Stimulated activated CD8-positive, alpha-beta memory T cell treated with anti-CD3 and anti-CD28 coated beads, Interleukin-12 subunit alpha, Interleukin-12 subunit beta, amount 100 ng/mL, for 24 hours (primary cell): ENCODE measurements around the gene TRAF2.

Experiments
- DNase-seq: peaks from one replicate; pipeline ENCODE4 v3.0.0-alpha.2; 2020; ENCODE audit errors: extremely low read depth

Gene TRAF2

GRCh38 chr9:136847088-136847825 is 39.1 kb upstream of the TRAF2 start:
- no peak for DNase-seq

GRCh38 chr9:136847826-136848392 is 38.4 kb upstream of the TRAF2 start:
- peak; percentile 59 for DNase-seq

GRCh38 chr9:136848393-136849037 is 37.8 kb upstream of the TRAF2 start:
- no peak for DNase-seq

DNA sequence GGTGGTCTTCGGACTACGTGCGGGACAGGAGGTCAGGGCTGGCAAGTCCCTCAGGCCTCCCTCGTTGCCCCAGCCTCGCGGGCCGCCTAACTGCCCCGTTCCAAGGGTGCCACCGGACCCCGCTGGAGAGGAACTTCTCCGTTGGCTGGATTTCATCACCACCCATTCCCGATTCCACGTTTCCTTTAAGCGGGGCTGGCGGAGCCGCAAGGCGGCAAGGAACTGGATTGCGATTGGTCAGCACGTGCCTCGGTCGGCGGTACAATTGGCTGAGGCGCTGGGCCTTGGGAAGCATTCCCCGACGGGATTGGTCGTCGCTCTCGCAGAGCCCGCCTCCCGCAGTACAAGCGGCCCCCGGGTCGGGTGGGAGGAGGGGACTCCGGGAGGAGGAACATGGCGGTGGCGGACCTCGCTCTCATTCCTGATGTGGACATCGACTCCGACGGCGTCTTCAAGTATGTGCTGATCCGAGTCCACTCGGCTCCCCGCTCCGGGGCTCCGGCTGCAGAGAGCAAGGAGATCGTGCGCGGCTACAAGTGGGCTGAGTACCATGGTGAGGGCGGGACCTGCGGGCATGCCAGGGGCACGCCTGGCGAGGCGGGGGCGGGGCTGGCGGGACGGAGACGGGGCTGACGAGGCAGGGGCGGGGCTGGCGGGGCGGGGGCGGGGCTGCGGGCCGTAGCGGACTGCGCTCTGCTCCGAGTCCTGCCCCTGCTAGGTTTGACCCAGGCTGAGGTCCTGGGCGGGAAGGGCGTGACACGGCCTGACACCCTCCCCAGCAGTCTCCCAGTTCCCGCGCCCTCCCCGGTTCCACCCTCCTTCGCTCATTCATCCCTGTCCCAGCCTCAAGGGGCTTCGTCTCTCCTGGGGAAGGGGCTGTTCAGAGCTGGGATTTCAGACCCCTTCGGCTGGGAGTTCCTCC is 37.0 kb upstream of the TRAF2 start, which contains the start of gene PHPT1:
Gene PHPT1 (plus strand): TSS at position 372 of the 922 bp plus-strand sequence. CDS start 22 bp downstream, at position 394.
- DNase-seq, result peak; percentile 87

DNA sequence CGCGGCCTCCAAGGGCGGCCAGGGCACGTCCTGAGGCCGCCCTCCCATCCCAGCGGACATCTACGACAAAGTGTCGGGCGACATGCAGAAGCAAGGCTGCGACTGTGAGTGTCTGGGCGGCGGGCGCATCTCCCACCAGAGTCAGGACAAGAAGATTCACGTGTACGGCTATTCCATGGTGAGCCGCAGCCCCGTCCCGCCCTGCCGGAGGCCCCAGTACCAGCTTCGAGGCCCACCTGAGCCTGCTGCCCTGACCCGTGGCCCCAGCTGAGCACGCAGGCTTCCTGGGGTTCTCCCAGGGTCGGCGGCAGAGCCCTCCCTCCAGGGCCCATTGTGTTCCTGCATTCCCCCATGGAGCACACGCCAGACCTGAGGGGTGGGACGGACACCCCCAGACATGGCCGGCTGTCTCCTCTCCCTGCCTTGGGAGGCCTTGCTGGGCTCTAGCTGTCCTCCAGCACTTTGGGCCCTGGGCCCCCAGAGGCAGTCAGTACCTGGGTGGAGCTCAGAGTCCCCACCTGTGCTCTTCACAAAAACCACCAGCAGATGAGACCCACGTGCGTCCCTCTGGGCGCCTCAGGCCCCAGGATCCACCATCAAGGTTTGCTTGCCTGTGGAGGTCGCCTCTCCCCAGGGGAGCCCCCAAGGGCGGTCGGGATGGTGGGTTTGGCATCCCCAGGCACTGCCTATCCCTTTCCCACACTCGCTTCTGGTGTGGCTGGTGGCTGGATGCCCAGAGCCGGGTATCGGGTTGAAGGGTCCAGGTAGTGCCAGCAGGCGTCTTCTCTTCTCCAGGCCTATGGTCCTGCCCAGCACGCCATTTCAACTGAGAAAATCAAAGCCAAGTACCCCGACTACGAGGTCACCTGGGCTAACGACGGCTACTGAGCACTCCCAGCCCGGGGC is 36.1 kb upstream of the TRAF2 start:
- no peak for DNase-seq

DNA sequence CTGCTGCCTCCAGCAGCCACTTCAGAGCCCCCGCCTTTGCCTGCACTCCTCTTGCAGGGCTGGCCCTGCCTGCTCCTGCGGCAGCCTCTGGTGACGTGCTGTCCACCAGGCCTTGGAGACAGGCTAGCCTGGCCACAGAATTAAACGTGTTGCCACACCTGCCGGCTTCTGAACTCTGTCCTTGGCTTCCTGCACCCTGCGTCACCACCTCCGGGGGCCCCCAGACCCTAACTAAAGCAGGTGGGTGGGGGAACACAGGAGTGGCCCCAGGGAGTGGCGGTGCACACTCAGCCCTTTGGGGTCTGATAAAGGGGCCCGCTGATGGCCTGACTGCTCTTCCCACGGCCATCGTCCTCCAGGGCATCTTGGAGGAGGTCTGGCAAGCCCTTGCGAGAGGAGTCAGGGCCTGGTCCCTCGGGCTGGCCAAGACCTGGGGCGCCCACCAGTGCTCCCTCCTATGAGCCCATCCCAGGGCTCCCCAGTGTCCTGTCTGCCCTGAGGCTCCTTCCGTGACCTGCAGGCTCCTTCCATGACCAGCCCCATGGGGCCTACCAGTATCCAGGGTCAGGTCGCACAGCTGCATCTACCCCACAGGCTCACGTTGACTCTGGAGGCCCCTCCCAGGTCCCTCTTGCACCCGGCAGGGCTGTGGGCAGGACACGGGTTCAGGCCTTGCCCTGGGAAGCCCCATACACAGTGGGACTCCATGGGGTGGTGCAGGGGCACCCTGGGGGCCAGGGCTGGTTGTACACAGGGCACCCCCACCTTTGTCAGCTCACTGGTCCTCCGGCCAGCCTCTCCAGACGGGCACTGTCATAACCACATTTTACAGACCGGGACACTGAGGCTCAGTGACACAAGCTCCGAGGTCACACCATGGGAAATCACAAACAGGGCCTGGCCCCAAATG is 35.2 kb upstream of the TRAF2 start:
- no peak for DNase-seq

DNA sequence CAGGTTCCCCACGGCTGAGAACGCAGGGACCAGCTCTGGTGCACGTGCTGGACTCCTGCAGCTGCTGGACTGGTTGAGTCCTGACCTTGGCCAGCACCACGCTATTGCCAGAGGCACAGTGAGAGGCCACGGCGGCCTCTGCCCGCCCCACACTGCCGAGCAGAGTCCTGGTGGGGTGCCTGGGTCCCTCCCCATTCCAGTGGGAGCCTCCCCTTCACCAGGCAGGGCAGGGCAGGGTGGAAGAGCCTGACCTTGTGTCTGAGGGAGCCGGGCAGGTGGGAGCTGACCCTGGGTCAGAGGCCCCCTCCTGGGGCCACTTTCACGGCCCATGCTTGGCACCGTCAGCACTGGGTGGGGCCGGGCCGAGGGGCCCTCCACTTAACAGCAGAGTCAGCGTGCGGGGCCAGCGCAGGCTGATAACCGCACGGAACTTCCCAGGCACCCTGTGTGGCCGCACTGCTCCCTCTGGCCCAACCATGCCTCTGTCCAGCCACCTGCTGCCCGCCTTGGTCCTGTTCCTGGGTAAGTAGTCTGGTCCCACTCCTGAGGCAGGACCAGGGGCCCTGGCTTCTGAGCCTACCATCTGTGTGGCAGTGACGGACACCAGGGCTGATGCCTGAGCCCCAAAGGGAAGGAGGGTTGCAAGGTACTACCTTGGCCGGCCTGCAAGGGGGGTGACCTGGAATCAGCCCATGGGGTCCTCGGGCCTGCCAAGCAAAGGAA is 34.2 kb upstream of the TRAF2 start, which contains the start of gene MAMDC4:
Gene MAMDC4 (plus strand): TSS at position 406 of the 723 bp plus-strand sequence. CDS start 71 bp downstream, at position 477.
- no peak for DNase-seq

- DNase-seq, result no peak
Observed at GRCh38 chr9:136852664-136853595, 33.4 kb upstream of the TRAF2 start.

DNA sequence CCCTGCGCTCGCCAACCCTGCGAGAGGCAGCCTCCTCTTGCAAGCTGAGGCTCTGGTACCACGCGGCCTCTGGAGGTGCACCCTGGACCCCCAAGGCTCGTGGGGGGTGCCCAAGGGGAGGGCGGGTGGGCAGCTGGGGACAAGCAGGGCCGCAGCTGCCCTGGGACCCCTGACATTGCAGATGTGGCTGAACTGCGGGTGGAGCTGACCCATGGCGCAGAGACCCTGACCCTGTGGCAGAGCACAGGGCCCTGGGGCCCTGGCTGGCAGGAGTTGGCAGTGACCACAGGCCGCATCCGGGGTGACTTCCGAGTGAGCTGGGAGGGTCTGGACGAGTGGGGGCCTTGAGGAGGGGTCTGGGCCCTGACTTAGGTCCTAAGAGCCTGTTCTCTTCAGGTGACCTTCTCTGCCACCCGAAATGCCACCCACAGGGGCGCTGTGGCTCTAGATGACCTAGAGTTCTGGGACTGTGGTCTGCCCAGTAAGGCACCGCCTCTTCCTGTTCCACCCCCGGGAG is 32.7 kb upstream of the TRAF2 start:
- no peak for DNase-seq

DNA sequence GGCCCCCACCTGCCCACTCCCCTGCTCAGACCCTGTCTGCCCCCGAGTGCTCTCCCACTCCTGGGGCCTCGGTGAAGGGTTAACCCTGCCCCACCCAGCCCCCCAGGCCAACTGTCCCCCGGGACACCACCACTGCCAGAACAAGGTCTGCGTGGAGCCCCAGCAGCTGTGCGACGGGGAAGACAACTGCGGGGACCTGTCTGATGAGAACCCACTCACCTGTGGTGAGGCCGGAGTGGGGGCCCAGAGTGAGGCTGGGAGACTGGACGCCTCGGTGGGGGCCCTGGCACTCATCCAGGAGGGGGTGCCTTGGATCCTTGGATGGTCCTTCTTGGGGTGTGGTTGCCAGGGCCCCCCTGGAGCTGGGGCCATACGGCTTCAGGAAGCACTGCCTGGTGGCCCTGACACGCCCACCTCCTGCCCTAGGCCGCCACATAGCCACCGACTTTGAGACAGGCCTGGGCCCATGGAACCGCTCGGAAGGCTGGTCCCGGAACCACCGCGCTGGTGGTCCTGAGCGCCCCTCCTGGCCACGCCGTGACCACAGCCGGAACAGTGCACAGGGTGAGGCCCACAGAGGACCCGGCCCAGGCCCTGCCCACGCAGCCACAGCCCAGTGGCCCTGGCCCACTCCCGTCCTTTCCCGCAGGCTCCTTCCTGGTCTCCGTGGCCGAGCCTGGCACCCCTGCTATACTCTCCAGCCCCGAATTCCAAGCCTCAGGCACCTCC is 32.0 kb upstream of the TRAF2 start:
- DNase-seq, result no peak

DNA sequence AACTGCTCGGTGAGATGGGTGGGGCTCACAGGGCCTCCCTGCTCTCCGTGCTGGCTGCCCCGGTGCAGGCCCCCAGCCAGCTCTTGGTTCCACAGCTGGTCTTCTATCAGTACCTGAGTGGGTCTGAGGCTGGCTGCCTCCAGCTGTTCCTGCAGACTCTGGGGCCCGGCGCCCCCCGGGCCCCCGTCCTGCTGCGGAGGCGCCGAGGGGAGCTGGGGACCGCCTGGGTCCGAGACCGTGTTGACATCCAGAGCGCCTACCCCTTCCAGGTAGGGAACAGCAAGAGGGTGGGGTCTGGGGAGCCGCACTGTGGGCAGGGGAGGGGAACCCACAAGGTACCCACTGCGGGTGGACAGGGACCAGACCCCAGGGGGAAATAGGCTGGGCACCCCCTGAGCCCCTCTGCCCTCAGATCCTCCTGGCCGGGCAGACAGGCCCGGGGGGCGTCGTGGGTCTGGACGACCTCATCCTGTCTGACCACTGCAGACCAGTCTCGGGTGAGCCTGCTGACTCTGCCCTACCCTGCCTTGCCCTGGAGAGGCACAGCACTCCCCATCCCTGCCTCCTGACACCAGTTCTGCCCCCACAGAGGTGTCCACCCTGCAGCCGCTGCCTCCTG is 31.4 kb upstream of the TRAF2 start:
- no peak for DNase-seq

DNA sequence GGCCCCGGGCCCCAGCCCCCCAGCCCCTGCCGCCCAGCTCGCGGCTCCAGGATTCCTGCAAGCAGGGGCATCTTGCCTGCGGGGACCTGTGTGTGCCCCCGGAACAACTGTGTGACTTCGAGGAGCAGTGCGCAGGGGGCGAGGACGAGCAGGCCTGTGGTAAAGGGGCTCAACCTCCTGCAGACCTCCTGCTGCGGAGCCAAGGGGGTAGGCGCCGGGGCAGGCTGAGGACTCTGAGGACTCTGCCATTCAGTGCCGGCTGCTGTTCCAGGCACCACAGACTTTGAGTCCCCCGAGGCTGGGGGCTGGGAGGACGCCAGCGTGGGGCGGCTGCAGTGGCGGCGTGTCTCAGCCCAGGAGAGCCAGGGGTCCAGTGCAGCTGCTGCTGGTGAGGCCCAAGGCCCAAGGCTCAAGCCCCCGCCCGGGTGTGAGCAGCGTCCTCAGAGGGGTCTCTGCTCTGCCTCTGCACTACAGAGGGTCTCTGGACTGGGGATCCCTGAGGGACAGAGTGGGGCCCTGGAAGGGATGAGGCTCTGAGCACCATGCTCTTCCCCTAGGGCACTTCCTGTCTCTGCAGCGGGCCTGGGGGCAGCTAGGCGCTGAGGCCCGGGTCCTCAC is 30.7 kb upstream of the TRAF2 start:
- no peak for DNase-seq

DNA sequence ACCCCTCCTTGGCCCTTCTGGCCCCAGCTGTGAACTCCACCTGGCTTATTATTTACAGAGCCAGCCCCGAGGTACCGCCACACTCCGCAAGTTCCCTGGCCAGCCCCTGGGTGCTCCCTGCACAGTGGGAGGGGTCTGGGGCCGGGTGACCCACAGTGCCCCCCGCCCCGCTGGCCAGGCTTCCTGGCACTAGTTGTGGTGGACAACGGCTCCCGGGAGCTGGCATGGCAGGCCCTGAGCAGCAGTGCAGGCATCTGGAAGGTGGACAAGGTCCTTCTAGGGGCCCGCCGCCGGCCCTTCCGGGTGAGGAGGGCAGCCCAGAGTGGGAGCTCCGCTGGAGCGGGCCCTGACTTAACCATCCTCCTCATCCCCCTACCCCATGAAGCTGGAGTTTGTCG is 30.2 kb upstream of the TRAF2 start:
- DNase-seq, result no peak

DNA sequence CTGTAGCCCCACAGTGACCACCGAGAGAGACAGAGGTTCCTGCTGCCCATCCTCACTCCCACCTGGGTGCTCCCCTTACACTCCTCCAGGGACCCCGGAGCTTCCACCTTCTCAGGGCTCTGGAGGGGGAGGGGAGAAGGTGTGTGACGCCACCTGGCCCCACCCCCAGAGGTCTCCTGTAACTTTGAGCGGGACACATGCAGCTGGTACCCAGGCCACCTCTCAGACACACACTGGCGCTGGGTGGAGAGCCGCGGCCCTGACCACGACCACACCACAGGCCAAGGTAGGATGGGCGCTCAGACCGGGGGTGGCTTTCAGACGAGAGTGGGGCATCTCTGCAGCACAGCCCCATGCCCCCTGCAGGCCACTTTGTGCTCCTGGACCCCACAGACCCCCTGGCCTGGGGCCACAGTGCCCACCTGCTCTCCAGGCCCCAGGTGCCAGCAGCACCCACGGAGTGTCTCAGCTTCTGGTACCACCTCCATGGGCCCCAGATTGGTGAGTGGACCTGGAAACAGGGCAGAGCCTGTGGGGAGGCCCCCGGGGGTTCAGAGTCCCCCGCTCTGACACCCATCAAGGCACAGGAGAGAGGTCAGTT is 29.7 kb upstream of the TRAF2 start:
- no peak for DNase-seq

DNA sequence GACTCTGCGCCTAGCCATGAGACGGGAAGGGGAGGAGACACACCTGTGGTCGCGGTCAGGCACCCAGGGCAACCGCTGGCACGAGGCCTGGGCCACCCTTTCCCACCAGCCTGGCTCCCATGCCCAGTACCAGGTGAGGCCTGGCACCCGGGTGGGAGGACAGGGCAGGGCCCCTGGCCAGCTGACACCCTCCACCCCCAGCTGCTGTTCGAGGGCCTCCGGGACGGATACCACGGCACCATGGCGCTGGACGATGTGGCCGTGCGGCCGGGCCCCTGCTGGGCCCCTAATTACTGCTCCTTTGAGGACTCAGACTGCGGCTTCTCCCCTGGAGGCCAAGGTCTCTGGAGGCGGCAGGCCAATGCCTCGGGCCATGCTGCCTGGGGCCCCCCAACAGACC is 29.1 kb upstream of the TRAF2 start:
- DNase-seq, result no peak
